ENCODE data around the gene PREX1. TPM values are rescaled to one million over a fixed set of nuclear protein-coding genes. Genes with fewer than 3 reads are reported as not detected.

The PREX1 gene
- total and polyA plus RNA-seq, 2 of the 4 experiments (the other 2 are of a cell fraction): 0.67 to 0.72 TPM

DNA sequence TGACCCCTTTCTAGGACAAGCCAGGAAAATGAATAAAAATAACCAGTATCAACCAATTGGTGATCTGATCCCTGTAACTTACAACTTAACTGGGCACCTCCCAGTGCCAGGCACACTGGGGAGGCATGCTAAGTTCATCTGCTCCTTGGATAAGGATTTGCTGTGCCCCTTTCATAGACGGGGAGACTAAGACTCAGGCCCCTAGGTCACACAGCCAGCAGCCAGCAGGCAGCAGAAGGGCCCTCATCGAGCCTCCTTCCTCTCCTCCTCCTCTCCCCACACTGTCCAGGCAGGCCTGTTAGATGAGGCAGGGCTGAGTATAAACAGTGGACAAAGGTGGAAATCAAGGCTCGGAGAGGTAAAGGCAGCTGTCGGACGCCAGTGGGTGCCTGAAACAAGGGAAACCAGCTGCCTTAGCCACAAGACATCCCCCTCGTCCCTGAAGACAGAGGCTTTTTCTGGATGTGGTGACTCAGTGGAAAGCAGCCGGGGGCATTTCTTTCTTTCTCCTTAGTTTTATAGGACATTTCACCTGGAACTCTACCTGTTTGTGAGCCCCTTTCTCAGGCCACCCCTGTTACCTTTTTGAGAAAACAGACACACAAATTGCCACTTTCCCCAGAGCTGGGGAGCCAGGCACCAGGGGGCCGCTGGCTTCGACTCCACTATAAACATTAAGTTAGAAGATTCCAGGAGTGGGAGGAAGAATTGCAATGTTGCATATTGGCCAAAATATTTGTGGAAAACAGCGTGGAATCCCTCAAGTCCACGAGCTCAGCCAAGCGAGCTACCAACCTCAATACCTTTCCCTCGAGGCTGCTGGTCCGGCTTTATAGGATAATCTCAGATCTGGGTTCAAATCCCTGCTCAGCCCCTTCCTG is 166.0 kb downstream of the PREX1 start:
- in situ Hi-C loops (cut with MboI; ENCODE audit: low sequenced_read_pairs): no loop called here
- Histone ChIP-seq H3K27me3 (ENCODE audit: control insufficient read depth, insufficient read depth, low read length) (0 out of 2 replicates have a peak, but pooled peaks cover 2% of the 10 kb centered on the region), H4K20me1 (ENCODE audit: insufficient read depth, low read length) (no peaks in the 10 kb centered on the region), H2BK120ac (ENCODE audit: low read depth, low read length) (no peak overlapping the region), H3K36me3 (ENCODE audit: control insufficient read depth, insufficient read depth, low read length) (no peaks in the 10 kb centered on the region), H2BK20ac (ENCODE audit: low read depth, low read length) (no peak overlapping the region), H3K23ac (ENCODE audit: low read depth, low read length) (no peak overlapping the region), H2AK9ac (replicated peaks; ENCODE audit: low read depth, low read length, poor library complexity) (no peak overlapping the region), H3K4me1 (ENCODE audit: control insufficient read depth, insufficient read depth, low read length) (peaks cover 2% of the 10 kb centered on the region; the same call in 1 of the 2 replicates), H3K14ac (replicated peaks; ENCODE audit: low read depth, low read length) (no peak overlapping the region), H3K9me1 (ENCODE audit: insufficient read depth, low read length) (no peaks in the 10 kb centered on the region; the same call in 1 of the 2 replicates), H3K18ac (ENCODE audit: low read depth, low read length) (no peak overlapping the region), H4K5ac (ENCODE audit: low read depth, low read length) (no peak overlapping the region), H3K9ac (ENCODE audit: low read depth, low read length) (no peak overlapping the region), H3K4ac (ENCODE audit: low read depth, low read length) (no peak overlapping the region; the same call in 1 of the 2 replicates), H2AK5ac (ENCODE audit: low read depth, low read length) (no peak overlapping the region), H4K91ac (ENCODE audit: insufficient read depth, low read depth, low read length) (no peak overlapping the region), H2BK15ac (ENCODE audit: low read depth, low read length) (no peak overlapping the region), H3K79me1 (ENCODE audit: low read depth in 1 of 2, low read length in 2 of 2) (no peaks in the 10 kb centered on the region), H3K9me3 (ENCODE audit: control insufficient read depth, insufficient read depth, low read length) (no peaks in the 10 kb centered on the region), H3K4me2 (ENCODE audit: low read depth, low read length) (no peak overlapping the region), H3K4me3 (ENCODE audit: insufficient read depth, low read depth, low read length) (no peak overlapping the region), H3K56ac (ENCODE audit: extremely low read depth, insufficient read depth, low read length) (no peak overlapping the region), H3K27ac (ENCODE audit: insufficient read depth, low read length) (no peak overlapping the region), H2AFZ (replicated peaks; ENCODE audit: low read length, poor library complexity) (peak overlapping the region; percentile 67), H2BK5ac (ENCODE audit: low read depth, low read length, poor library complexity, severe bottlenecking) (no peak overlapping the region), H4K8ac (ENCODE audit: low read depth in 2 of 2, low read length in 2 of 2) (no peak overlapping the region)
- 20% methylated on average over 2 of the region's 14 CpGs; no CpG with 5 or more reads in 1 of the 2 experiments for WGBS, 2 experiments (ENCODE audit: extremely low coverage in 2 of 2, insufficient read length in 1 of 2)
- no peak for TF ChIP-seq CEBPB (IDR thresholded peaks at IDR 0.05; ENCODE audit: low read depth, low read length)
- TF ChIP-seq MAFK (IDR thresholded peaks at IDR 0.05; ENCODE audit: low read depth, low read length): no peak
- no peak for TF ChIP-seq SMC3 (IDR thresholded peaks at IDR 0.05; ENCODE audit: low read depth, low read length)
- TF ChIP-seq FOS (IDR thresholded peaks at IDR 0.05; ENCODE audit: low read depth, low read length): no peak
- no peak for TF ChIP-seq RFX5 (IDR thresholded peaks at IDR 0.05; ENCODE audit: low read depth, low read length)
- TF ChIP-seq NFE2L2 (IDR thresholded peaks at IDR 0.05; ENCODE audit: low read depth, low read length): no peak
- no peak for TF ChIP-seq MXI1 (IDR thresholded peaks at IDR 0.05; ENCODE audit: borderline replicate concordance, low read depth, low read length)
- intact Hi-C loops (cut with micrococcal nuclease): no loop called here
- CTCF ChIA-PET: interaction anchor here (1.4 kb wide), 1 partner anchor 244 kb away, joined by 5 read pairs; no protein-coding TSS in a partner anchor
- POLR2A ChIA-PET (ENCODE audit: unreplicated experiment): no interaction called here
- BruUV-seq (replicated peaks): no TSS peak
- ATAC-seq (ENCODE audit: low read depth) (peak; percentile 18; the same call in 1 of the 2 replicates), DNase-seq (no peak)
- dilution Hi-C loops (cut with HindIII; ENCODE audit: low sequenced_read_pairs, unreplicated experiment): no loop called here
